Measurements from ENCODE around the gene CTTNBP2.

DNA sequence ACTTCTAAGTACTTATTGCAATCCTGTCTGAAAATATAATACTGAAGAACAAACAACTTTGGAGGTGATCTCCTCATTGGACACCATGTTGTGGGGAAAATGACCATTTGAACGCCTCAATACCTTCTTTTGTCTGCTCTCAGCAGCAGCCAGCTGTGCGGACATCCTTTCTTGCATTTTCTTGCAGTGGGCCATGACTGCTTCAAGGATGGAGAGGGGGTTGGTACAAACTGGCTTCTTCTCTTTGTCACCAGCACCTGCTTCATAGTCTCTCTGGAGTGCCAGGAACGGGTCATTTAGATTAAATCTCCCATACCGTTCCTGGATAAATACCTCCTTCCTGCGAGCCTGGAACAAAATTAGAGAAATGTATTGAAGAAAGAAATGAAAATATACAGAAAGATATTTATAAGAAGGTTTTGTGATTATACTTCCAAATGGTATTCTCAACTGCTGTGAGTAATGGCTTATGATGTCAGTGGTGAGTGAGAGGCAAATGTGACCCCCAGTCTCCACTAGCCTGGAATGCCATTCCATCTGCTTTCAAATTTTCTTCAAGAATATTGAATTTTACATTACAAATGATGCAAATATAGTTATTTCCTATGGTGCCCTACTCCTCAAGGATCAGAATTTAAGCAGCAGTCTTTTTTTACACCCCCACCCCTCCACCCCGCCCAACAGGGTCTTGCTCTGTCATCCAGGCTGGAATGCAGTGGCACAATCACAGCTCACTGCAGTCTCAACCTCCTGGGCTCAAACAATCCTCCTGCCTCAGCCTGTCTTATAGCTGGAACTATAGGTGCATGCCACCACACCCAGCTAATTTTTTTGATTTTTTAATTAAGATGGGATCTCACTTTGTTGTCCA lies 62.4 kb downstream of the CTTNBP2 start:
- no peak for TF ChIP-seq CTCF (IDR thresholded peaks at IDR 0.05; ENCODE audit: poor library complexity, severe bottlenecking)
- TF ChIP-seq EP300 (conservative IDR thresholded peaks at IDR 0.05; ENCODE audit: poor library complexity, severe bottlenecking), result no peak
